ENCODE results near the gene SLC4A1AP. TPM values are rescaled to one million over a fixed set of nuclear protein-coding genes. Genes with fewer than 3 reads are reported as not detected.

The SLC4A1AP gene
- total and polyA plus RNA-seq, 10 of the 15 experiments (the other 5 are each of a cell fraction or from before 2014, with no cell fraction given), result 6.5 to 30.1 (median 21.5) TPM

- TF ChIP-seq ATF2 (IDR thresholded peaks at IDR 0.05; ENCODE audit: low read length) (no peak), BMI1 (IDR thresholded peaks at IDR 0.05; ENCODE audit: borderline replicate concordance) (no peak), WRNIP1 (IDR thresholded peaks at IDR 0.05; ENCODE audit: borderline replicate concordance, low read depth, low read length) (no peak), MLLT1 (IDR thresholded peaks at IDR 0.05) (no peak), SMC3 (IDR thresholded peaks at IDR 0.05; ENCODE audit: borderline replicate concordance, low read length) (no peak), E2F4 (IDR thresholded peaks at IDR 0.05; ENCODE audit: low read depth, low read length) (no peak), IKZF1 (conservative IDR thresholded peaks at IDR 0.05) (no peak), BCL11A (IDR thresholded peaks at IDR 0.05; ENCODE audit: low read depth, low read length) (no peak)
These were observed 25.7 kb downstream of the SLC4A1AP start (continued) for GRCh38 chr2:27689424-27689823.

- CTCF ChIA-PET, result interaction anchor here (0.6 to 3.0 kb wide), 3 partner anchors 9 to 549 kb away, joined by 3 to 15 read pairs (median 4); no protein-coding TSS in a partner anchor
- Histone ChIP-seq H3K27me3 (replicated peaks in 1 of 2; ENCODE audit: control insufficient read depth in 2 of 2, insufficient read depth in 2 of 2, low read length in 1 of 2) (no peaks in the 10 kb centered on the region), H3K9me3 (replicated peaks; ENCODE audit: control insufficient read depth, insufficient read depth, low read length) (no peaks in the 10 kb centered on the region), H3K27ac (ENCODE audit: control insufficient read depth, insufficient read depth) (no peak overlapping the region), H3K36me3 (ENCODE audit: control insufficient read depth in 2 of 2, insufficient read depth in 2 of 2, low read length in 1 of 2) (peaks cover 3 to 10% of the 10 kb centered on the region in 2 experiments), H3K79me2 (ENCODE audit: control insufficient read depth, insufficient read depth, low read length) (no peaks in the 10 kb centered on the region), H2AFZ (ENCODE audit: control insufficient read depth, low read depth, low read length) (no peak overlapping the region), H3K4me3 (no peak overlapping the region), H4K20me1 (ENCODE audit: control insufficient read depth, insufficient read depth) (no peaks in the 10 kb centered on the region), H3K4me2 (ENCODE audit: control insufficient read depth, insufficient read depth) (no peak overlapping the region), H3K4me1 (ENCODE audit: control insufficient read depth, insufficient read depth, low read length) (no peaks in the 10 kb centered on the region), H3K9ac (ENCODE audit: control insufficient read depth, insufficient read depth, low read length) (no peak overlapping the region)
- ATAC-seq (no peak), DNase-seq (ENCODE audit: low read depth, low spot score) (no peak), FAIRE-seq (no peak)
- SMC1A ChIA-PET (ENCODE audit: uncharacterized antibody, unreplicated experiment), result interaction anchor here (2.3 kb wide), 1 partner anchor 14 kb away, joined by 6 read pairs; no protein-coding TSS in a partner anchor
- in situ Hi-C loops (cut with MboI) (no loop called here), intact Hi-C loops (cut with micrococcal nuclease; ENCODE audit: unreplicated experiment) (no loop called here)
- POLR2A ChIA-PET, result no interaction called here
- RAD21 ChIA-PET (ENCODE audit: unreplicated experiment), result no interaction called here
- no TSS peak for BruUV-seq (replicated peaks)
- TF ChIP-seq CHD2 (IDR thresholded peaks at IDR 0.05; ENCODE audit: borderline replicate concordance, low read depth, low read length) (no peak), CUX1 (IDR thresholded peaks at IDR 0.05; ENCODE audit: insufficient replicate concordance, low read depth, low read length) (no peak), YY1 (IDR thresholded peaks at IDR 0.05; ENCODE audit: low read depth, low read length) (no peak)
These were observed 26.4 kb downstream of the SLC4A1AP start for GRCh38 chr2:27690052-27690451.
